BLaER1 (cell line): ENCODE data around the gene PCP4L1.
"Not testable (repeated sequence)": the region's sequence is repeated elsewhere in the genome, so short reads cannot be mapped to it uniquely, and the experiment has no call there.

Experiments used
- H3K27ac ChIP-seq: shearing (Covaris generic); formaldehyde crosslinking; 2 replicates; pipeline ENCODE4 v1.8.1; 2022
- H3K27me3 ChIP-seq: shearing (Covaris generic); formaldehyde crosslinking; 2 replicates; pipeline ENCODE4 v1.8.1; 2022
- H3K36me3 ChIP-seq: shearing (Covaris generic); formaldehyde crosslinking; 2 replicates; pipeline ENCODE4 v1.8.1; 2022
- H3K4me1 ChIP-seq: shearing (Covaris generic); formaldehyde crosslinking; 2 replicates; pipeline ENCODE4 v1.8.1; 2022
- H3K4me2 ChIP-seq: shearing (Covaris generic); formaldehyde crosslinking; 2 replicates; pipeline ENCODE4 v1.8.1; 2022
- H3K4me3 ChIP-seq: shearing (Covaris generic); formaldehyde crosslinking; 2 replicates; pipeline ENCODE4 v1.8.1; 2022
- H3K9ac ChIP-seq: shearing (Covaris generic); formaldehyde crosslinking; 2 replicates; pipeline ENCODE4 v1.8.1; 2022
- H3K9me3 ChIP-seq: shearing (Covaris generic); formaldehyde crosslinking; 2 replicates; pipeline ENCODE4 v1.8.1; 2022
- H4K20me1 ChIP-seq: shearing (Covaris generic); formaldehyde crosslinking; 2 replicates; pipeline ENCODE4 v1.8.1; 2022
- Cebpa-rat ChIP-seq: shearing (Covaris generic); IDR thresholded peaks from 2 replicates; pipeline ENCODE4 v1.8.1; 2022

The PCP4L1 gene

GRCh38 chr1:161250829-161251228, 7.7 kb upstream of the PCP4L1 start:
- Histone ChIP-seq H4K20me1 (no peaks in the 10 kb centered on the region), H3K4me2 (no peak overlapping the region), H3K27ac (no peak overlapping the region), H3K4me3 (no peak overlapping the region), H3K9me3 (peaks cover 20% of the 10 kb centered on the region), H3K4me1 (peaks cover 8% of the 10 kb centered on the region; the same call in 1 of the 2 replicates), H3K27me3 (no peaks in the 10 kb centered on the region), H3K9ac (no peak overlapping the region), H3K36me3 (no peaks in the 10 kb centered on the region)
- no peak for TF ChIP-seq Cebpa-rat

GRCh38 chr1:161251579-161251978, 7.0 kb upstream of the PCP4L1 start:
- Histone ChIP-seq H4K20me1 (no peaks in the 10 kb centered on the region), H3K4me2 (no peak overlapping the region), H3K9me3 (peaks cover 27% of the 10 kb centered on the region), H3K36me3 (no peaks in the 10 kb centered on the region), H3K27ac (no peak overlapping the region), H3K27me3 (no peaks in the 10 kb centered on the region), H3K4me3 (no peak overlapping the region), H3K9ac (no peak overlapping the region), H3K4me1 (peaks cover 8% of the 10 kb centered on the region; the same call in 1 of the 2 replicates)
- no peak for TF ChIP-seq Cebpa-rat

GRCh38 chr1:161255302-161255701, 3.2 kb upstream of the PCP4L1 start:
- not testable (repeated sequence) for H3K36me3 ChIP-seq, H3K9ac ChIP-seq, H3K27ac ChIP-seq, H4K20me1 ChIP-seq, H3K4me3 ChIP-seq, H3K27me3 ChIP-seq
- peaks cover 46% of the 10 kb centered on the region for H3K9me3 ChIP-seq
- peak overlapping the region; percentile 17; the same call in 1 of the 2 replicates for H3K4me2 ChIP-seq
- peaks cover 20% of the 10 kb centered on the region for H3K4me1 ChIP-seq

GRCh38 chr1:161255955-161256520, 2.5 kb upstream of the PCP4L1 start:
- H3K27me3 ChIP-seq, H3K4me3 ChIP-seq, H3K4me2 ChIP-seq, H3K27ac ChIP-seq, H3K36me3 ChIP-seq, H3K9ac ChIP-seq, H4K20me1 ChIP-seq: not testable (repeated sequence)
- Histone ChIP-seq H3K9me3 (peaks cover 39% of the 10 kb centered on the region), H3K4me1 (peaks cover 28% of the 10 kb centered on the region)

GRCh38 chr1:161257109-161257508, 1.4 kb upstream of the PCP4L1 start:
- H3K27ac ChIP-seq, H4K20me1 ChIP-seq, H3K4me3 ChIP-seq, H3K36me3 ChIP-seq, H3K4me2 ChIP-seq, H3K9ac ChIP-seq, H3K27me3 ChIP-seq: not testable (repeated sequence)
- H3K9me3 ChIP-seq = peaks cover 38% of the 10 kb centered on the region
- H3K4me1 ChIP-seq = peaks cover 38% of the 10 kb centered on the region

- peak overlapping the region; percentile 92 for H3K4me2 ChIP-seq
- H3K4me1 ChIP-seq = peaks cover 45% of the 10 kb centered on the region
- H3K27ac ChIP-seq = no peak overlapping the region
- no peak overlapping the region for H3K4me3 ChIP-seq
- H3K9ac ChIP-seq = no peak overlapping the region
- peaks cover 38% of the 10 kb centered on the region for H3K9me3 ChIP-seq
- H3K27me3 ChIP-seq = no peaks in the 10 kb centered on the region
- no peaks in the 10 kb centered on the region for H3K36me3 ChIP-seq
- H4K20me1 ChIP-seq = no peaks in the 10 kb centered on the region
- no peak for TF ChIP-seq Cebpa-rat
These were observed 779 bp downstream of the PCP4L1 start for GRCh38 chr1:161259345-161259702.

GRCh38 chr1:161259765-161260164, 1.2 kb downstream of the PCP4L1 start:
- Histone ChIP-seq H4K20me1 (no peaks in the 10 kb centered on the region), H3K4me3 (no peak overlapping the region), H3K4me1 (peaks cover 44% of the 10 kb centered on the region), H3K36me3 (no peaks in the 10 kb centered on the region), H3K27ac (no peak overlapping the region), H3K9me3 (peaks cover 38% of the 10 kb centered on the region), H3K4me2 (peak overlapping the region; percentile 92), H3K9ac (no peak overlapping the region), H3K27me3 (no peaks in the 10 kb centered on the region)
- no peak for TF ChIP-seq Cebpa-rat

- peaks cover 37% of the 10 kb centered on the region for H3K4me1 ChIP-seq
- peak overlapping the region; percentile 3; the same call in 1 of the 2 replicates for H3K27ac ChIP-seq
- no peak for TF ChIP-seq Cebpa-rat
- no peaks in the 10 kb centered on the region for H3K36me3 ChIP-seq
- no peaks in the 10 kb centered on the region for H4K20me1 ChIP-seq
- H3K9me3 ChIP-seq = peaks cover 35% of the 10 kb centered on the region
- peak overlapping the region; percentile 92 for H3K4me2 ChIP-seq
- H3K27me3 ChIP-seq = no peaks in the 10 kb centered on the region; the same call in 1 of the 2 replicates
- peak overlapping the region; percentile 51 for H3K9ac ChIP-seq
- H3K4me3 ChIP-seq = peak overlapping the region; percentile 43; the same call in 1 of the 2 replicates
These were observed 2.1 kb downstream of the PCP4L1 start for GRCh38 chr1:161260376-161261260.

- Histone ChIP-seq H3K27me3 (no peaks in the 10 kb centered on the region; the same call in 1 of the 2 replicates), H3K4me2 (peak overlapping the region; percentile 92), H3K27ac (no peak overlapping the region), H3K36me3 (no peaks in the 10 kb centered on the region), H3K4me1 (peaks cover 41% of the 10 kb centered on the region), H3K9ac (peak overlapping the region; percentile 51), H4K20me1 (no peaks in the 10 kb centered on the region), H3K9me3 (peaks cover 25% of the 10 kb centered on the region), H3K4me3 (peak overlapping the region; percentile 43; the same call in 1 of the 2 replicates)
- TF ChIP-seq Cebpa-rat = no peak
These were observed 3.0 kb downstream of the PCP4L1 start for GRCh38 chr1:161261261-161262235.
